Keratinocyte (primary cell): ENCODE measurements around the gene MALL.
"Not testable (repeated sequence)": the region's sequence is repeated elsewhere in the genome, so short reads cannot be mapped to it uniquely, and the experiment has no call there.

Experiments used
- EZH2 ChIP-seq: IDR thresholded peaks from one replicate; pipeline ENCODE4 v1.6.1; 2012; ENCODE audit warnings: inconsistent platforms, mild to moderate bottlenecking, low read length, moderate library complexity
- TF ChIP-seq, protein P1 (sequence below), 3 experiments: IDR thresholded peaks in 1 of 3; conservative IDR thresholded peaks in 1 of 3; optimal IDR thresholded peaks in 1 of 3; 2 replicates in 2 of 3; 3 replicates in 1 of 3; pipeline versions ENCODE3 to v1.5.1; 2011; ENCODE audit warnings: low read length in 3 of 3, mild to moderate bottlenecking in 3 of 3, moderate library complexity in 2 of 3, control low read depth in 1 of 3, inconsistent platforms in 1 of 3; ENCODE audit not compliant: insufficient read depth in 2 of 3; ENCODE audit errors: extremely low read depth in 1 of 3

DNA sequence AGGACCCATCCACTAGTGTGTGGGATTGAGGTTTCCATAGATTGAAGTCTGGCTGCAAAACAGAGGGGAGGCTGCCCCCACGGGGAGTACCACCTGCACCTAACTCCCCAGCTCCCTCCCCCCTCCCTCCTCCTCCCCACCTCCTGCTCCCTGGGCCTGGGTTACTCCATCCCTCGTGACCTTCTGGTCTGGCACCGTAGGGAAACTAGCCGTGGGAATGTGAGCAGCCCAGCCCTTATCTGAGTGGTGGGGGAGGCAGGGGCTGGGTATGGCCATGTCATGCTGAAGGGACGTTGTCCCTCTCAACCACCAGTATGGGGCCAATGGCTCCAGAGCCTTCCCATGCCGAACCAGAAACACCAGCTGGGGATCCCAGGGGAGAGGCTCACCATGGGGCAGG is 80.2 kb downstream of the MALL start:
- TF ChIP-seq, protein P1, sequence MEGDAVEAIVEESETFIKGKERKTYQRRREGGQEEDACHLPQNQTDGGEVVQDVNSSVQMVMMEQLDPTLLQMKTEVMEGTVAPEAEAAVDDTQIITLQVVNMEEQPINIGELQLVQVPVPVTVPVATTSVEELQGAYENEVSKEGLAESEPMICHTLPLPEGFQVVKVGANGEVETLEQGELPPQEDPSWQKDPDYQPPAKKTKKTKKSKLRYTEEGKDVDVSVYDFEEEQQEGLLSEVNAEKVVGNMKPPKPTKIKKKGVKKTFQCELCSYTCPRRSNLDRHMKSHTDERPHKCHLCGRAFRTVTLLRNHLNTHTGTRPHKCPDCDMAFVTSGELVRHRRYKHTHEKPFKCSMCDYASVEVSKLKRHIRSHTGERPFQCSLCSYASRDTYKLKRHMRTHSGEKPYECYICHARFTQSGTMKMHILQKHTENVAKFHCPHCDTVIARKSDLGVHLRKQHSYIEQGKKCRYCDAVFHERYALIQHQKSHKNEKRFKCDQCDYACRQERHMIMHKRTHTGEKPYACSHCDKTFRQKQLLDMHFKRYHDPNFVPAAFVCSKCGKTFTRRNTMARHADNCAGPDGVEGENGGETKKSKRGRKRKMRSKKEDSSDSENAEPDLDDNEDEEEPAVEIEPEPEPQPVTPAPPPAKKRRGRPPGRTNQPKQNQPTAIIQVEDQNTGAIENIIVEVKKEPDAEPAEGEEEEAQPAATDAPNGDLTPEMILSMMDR (optimal IDR thresholded peaks at IDR 0.05 in 1 of 3, IDR thresholded peaks at IDR 0.05 in 1 of 3, conservative IDR thresholded peaks at IDR 0.05 in 1 of 3; ENCODE audit: extremely low read depth in 1 of 3, insufficient read depth in 2 of 3, low read length in 3 of 3), result not testable (repeated sequence)
- not testable (repeated sequence) for TF ChIP-seq EZH2
